T-helper 1 cell (primary cell): ENCODE measurements around the gene BTBD3.

ENCODE experiments used
- DNase-seq, 5 donors: peaks; one replicate each; pipeline ENCODE4 v3.0.0-alpha.2; 2012 to 2020
- total RNA-seq, 4 donors: gene quantifications; one replicate each; lab custom pipeline; 2026; lab: John Stamatoyannopoulos, UW

Gene BTBD3
- total RNA-seq: 0 to 1.7 (median 0.85) reads per million in 4 donors

- no peak for DNase-seq
Observed at GRCh38 chr20:11917663-11918062, at the start of gene BTBD3. BTBD3 (plus strand) TSS chr20:11917893; CDS start chr20:11918276, 383 bp downstream.

- no peak for DNase-seq
Observed at GRCh38 chr20:11869641-11870040, 48.1 kb upstream of the BTBD3 start.

GRCh38 chr20:11870411-11870810, 47.3 kb upstream of the BTBD3 start:
- no peak for DNase-seq

GRCh38 chr20:11876555-11876954, 41.1 kb upstream of the BTBD3 start:
- DNase-seq: no peak

- DNase-seq: no peak
Observed at GRCh38 chr20:11880680-11881079, 37.0 kb upstream of the BTBD3 start.

GRCh38 chr20:11881449-11881848, 36.2 kb upstream of the BTBD3 start:
- DNase-seq: no peak

- DNase-seq: no peak
Observed at GRCh38 chr20:11882651-11883050, 35.0 kb upstream of the BTBD3 start.

- no peak for DNase-seq
Observed at GRCh38 chr20:11888648-11889047, 29.0 kb upstream of the BTBD3 start.

- DNase-seq: peak in 1 of 5 donors; percentile 58
Observed at GRCh38 chr20:11890331-11891076, 27.2 kb upstream of the BTBD3 start.

GRCh38 chr20:11891077-11891775, 26.5 kb upstream of the BTBD3 start:
- peak in 1 of 5 donors; percentile 2 for DNase-seq

GRCh38 chr20:11891776-11892545, 25.7 kb upstream of the BTBD3 start:
- peak in 2 of 5 donors; percentile 14 to 56 for DNase-seq

- no peak for DNase-seq
Observed at GRCh38 chr20:11894062-11894461, 23.6 kb upstream of the BTBD3 start.

- DNase-seq: no peak
Observed at GRCh38 chr20:11895861-11896387, 21.8 kb upstream of the BTBD3 start.

GRCh38 chr20:11901127-11901526, 16.6 kb upstream of the BTBD3 start:
- DNase-seq: no peak

GRCh38 chr20:11902285-11902697, 15.4 kb upstream of the BTBD3 start:
- DNase-seq: no peak

- DNase-seq: no peak
Observed at GRCh38 chr20:11905460-11906179, 12.1 kb upstream of the BTBD3 start.

- DNase-seq: no peak
Observed at GRCh38 chr20:11906626-11907480, 10.8 kb upstream of the BTBD3 start.

GRCh38 chr20:11907621-11908020, 10.1 kb upstream of the BTBD3 start:
- no peak for DNase-seq

GRCh38 chr20:11912013-11912658, 5.6 kb upstream of the BTBD3 start:
- no peak for DNase-seq

GRCh38 chr20:11912659-11913415, 4.9 kb upstream of the BTBD3 start:
- DNase-seq: no peak
